H1 (cell line): ENCODE results near the gene TROAP. TPM values are rescaled to one million over a fixed set of nuclear protein-coding genes. Genes with fewer than 3 reads are reported as not detected.

Source experiments
- CTCF ChIA-PET: fragments of 300-600 bp; sonication (Branson Sonifier 250); formaldehyde crosslinking; loops from one replicate; lab custom pipeline; 2021; ENCODE audit not compliant: partially characterized antibody; lab: Charles Lee
- POLR2A ChIA-PET: fragments of 300-600 bp; sonication (Branson Sonifier 250); formaldehyde crosslinking; loops from one replicate; lab custom pipeline; 2021; ENCODE audit warnings: inconsistent platforms; ENCODE audit not compliant: partially characterized antibody; lab: Charles Lee
- DNase-seq, 2 experiments: peaks; one replicate each; pipeline versions ENCODE4 v3.0.0 to v3.0.0-alpha.2; 2010 to 2022; ENCODE audit warnings: low spot score in 2 of 2, low read depth in 1 of 2, mixed read lengths in 1 of 2
- FAIRE-seq: peaks from 2 replicates; lab custom pipeline; 2011; peaks lifted over from hg19 to GRCh38; lab: Jason Lieb, UNC
- H2AFZ ChIP-seq: 2 replicates; pipeline ENCODE4 v1.8.1; 2012; ENCODE audit warnings: low read length, inconsistent platforms
- H2AK5ac ChIP-seq: 2 replicates; pipeline ENCODE4 v1.6.1; 2013; ENCODE audit warnings: low read depth, low read length
- H2BK120ac ChIP-seq: replicated peaks from 2 replicates; pipeline ENCODE3; 2013; ENCODE audit warnings: low read depth, low read length, inconsistent platforms
- H2BK12ac ChIP-seq: 2 replicates; pipeline ENCODE4 v1.6.1; 2013; ENCODE audit warnings: low read depth, low read length
- H2BK15ac ChIP-seq: 2 replicates; pipeline ENCODE4 v1.6.1; 2013; ENCODE audit warnings: low read length
- H2BK20ac ChIP-seq: 2 replicates; pipeline ENCODE4 v1.6.1; 2013; ENCODE audit warnings: low read length
- H2BK5ac ChIP-seq: 2 replicates; pipeline ENCODE4 v1.6.1; 2013; ENCODE audit warnings: low read depth, low read length
- H3K14ac ChIP-seq: 2 replicates; pipeline ENCODE4 v1.6.1; 2013; ENCODE audit warnings: inconsistent platforms; ENCODE audit not compliant: insufficient read length
- H3K18ac ChIP-seq: 2 replicates; pipeline ENCODE4 v1.6.1; 2013; ENCODE audit warnings: low read length; ENCODE audit errors: extremely low read depth
- H3K23ac ChIP-seq: 2 replicates; pipeline ENCODE4 v1.6.1; 2013; ENCODE audit warnings: inconsistent platforms; ENCODE audit not compliant: insufficient read length
- H3K23me2 ChIP-seq: 2 replicates; pipeline ENCODE4 v1.6.1; 2013; ENCODE audit warnings: low read depth, low read length
- H3K27ac ChIP-seq: 2 replicates; pipeline ENCODE4 v1.6.1; 2011; ENCODE audit warnings: low read depth, low read length, inconsistent platforms
- H3K27me3 ChIP-seq, 4 experiments: replicated peaks in 1 of 4; 1 replicate in 1 of 4; 2 replicates in 3 of 4; pipeline versions ENCODE4 v1.6.1 to v1.8.1; 2011 to 2013; ENCODE audit warnings: low read length in 3 of 4, mild to moderate bottlenecking in 3 of 4, inconsistent platforms in 2 of 4, mixed read lengths in 2 of 4, moderate library complexity in 1 of 4; ENCODE audit not compliant: control insufficient read depth in 3 of 4, insufficient read depth in 3 of 4; ENCODE audit errors: extremely low read depth in 1 of 4
- H3K36me3 ChIP-seq, 4 experiments: 2 replicates each; pipeline versions ENCODE4 v1.6.1 to v1.8.1; 2011 to 2013; ENCODE audit warnings: mild to moderate bottlenecking in 4 of 4, low read length in 3 of 4, moderate library complexity in 2 of 4, control low read depth in 1 of 4, inconsistent platforms in 1 of 4; ENCODE audit not compliant: insufficient read depth in 4 of 4, control insufficient read depth in 2 of 4
- H3K4ac ChIP-seq: replicated peaks from 2 replicates; pipeline ENCODE3; 2013; ENCODE audit warnings: low read length, low read depth, mixed read lengths, inconsistent platforms; ENCODE audit not compliant: insufficient read length
- H3K4me1 ChIP-seq, 4 experiments: replicated peaks in 1 of 4; 1 replicate in 1 of 4; 2 replicates in 3 of 4; pipeline versions ENCODE4 v1.6.1 to v1.8.1; 2011 to 2013; ENCODE audit warnings: low read length in 3 of 4, inconsistent platforms in 2 of 4, mixed read lengths in 1 of 4; ENCODE audit not compliant: insufficient read depth in 4 of 4, control insufficient read depth in 3 of 4
- H3K4me2 ChIP-seq, 2 experiments: 2 replicates each; pipeline versions ENCODE4 v1.6.1 to v1.8.1; 2011 to 2013; ENCODE audit warnings: low read depth in 2 of 2, low read length in 2 of 2, control low read depth in 1 of 2, inconsistent platforms in 1 of 2, mild to moderate bottlenecking in 1 of 2; ENCODE audit not compliant: insufficient read depth in 1 of 2
- H3K4me3 ChIP-seq, 4 experiments: fragments of 200-600, 300-600 bp in 1 of 4; sonication (generic), shearing (Covaris generic), sonication (Bioruptor Twin) in 1 of 4; 2 replicates each; pipeline versions ENCODE4 v1.5.1 to v1.8.1; 2011 to 2016; ENCODE audit warnings: low read length in 4 of 4, low read depth in 3 of 4, control low read depth in 2 of 4, inconsistent platforms in 2 of 4, mild to moderate bottlenecking in 2 of 4, mixed read lengths in 1 of 4, moderate library complexity in 1 of 4; ENCODE audit not compliant: insufficient read depth in 2 of 4; ENCODE audit errors: extremely low read depth in 1 of 4
- H3K56ac ChIP-seq: replicated peaks from 2 replicates; pipeline ENCODE3; 2013; ENCODE audit warnings: low read depth, mild to moderate bottlenecking, mixed read lengths, low read length, inconsistent platforms; ENCODE audit not compliant: insufficient read length
- H3K79me1 ChIP-seq: 2 replicates; pipeline ENCODE4 v1.6.1; 2013; ENCODE audit warnings: low read depth, low read length, control low read depth
- H3K79me2 ChIP-seq, 2 experiments: 2 replicates each; pipeline versions ENCODE4 v1.6.1 to v1.8.1; 2012 to 2013; ENCODE audit warnings: low read length in 2 of 2, mild to moderate bottlenecking in 2 of 2, inconsistent platforms in 1 of 2; ENCODE audit not compliant: insufficient read depth in 2 of 2, control insufficient read depth in 1 of 2
- H3K9ac ChIP-seq, 4 experiments: replicated peaks in 1 of 4; 1 replicate in 1 of 4; 2 replicates in 3 of 4; pipeline versions ENCODE4 v1.6.1 to v1.8.1; 2011 to 2013; ENCODE audit warnings: low read depth in 3 of 4, low read length in 3 of 4, control low read depth in 2 of 4, mild to moderate bottlenecking in 2 of 4, moderate library complexity in 2 of 4, inconsistent platforms in 1 of 4; ENCODE audit errors: extremely low read depth in 1 of 4
- H3K9me3 ChIP-seq, 2 experiments: 2 replicates each; pipeline versions ENCODE4 v1.6.1 to v1.8.1; 2012 to 2013; ENCODE audit warnings: mild to moderate bottlenecking in 2 of 2, moderate library complexity in 2 of 2, control low read depth in 1 of 2, inconsistent platforms in 1 of 2, low read depth in 1 of 2, low read length in 1 of 2, mixed read lengths in 1 of 2; ENCODE audit not compliant: insufficient read depth in 2 of 2
- H4K20me1 ChIP-seq, 2 experiments: replicated peaks in 1 of 2; 2 replicates each; pipeline versions ENCODE3 to v1.8.1; 2011 to 2013; ENCODE audit warnings: inconsistent platforms in 2 of 2, low read length in 2 of 2, mild to moderate bottlenecking in 1 of 2; ENCODE audit not compliant: insufficient read depth in 2 of 2, control insufficient read depth in 1 of 2
- H4K5ac ChIP-seq: 2 replicates; pipeline ENCODE4 v1.6.1; 2013; ENCODE audit warnings: low read length, low read depth, mixed read lengths, inconsistent platforms; ENCODE audit not compliant: insufficient read length
- H4K8ac ChIP-seq: 2 replicates; pipeline ENCODE4 v1.8.0; 2013; ENCODE audit warnings: mild to moderate bottlenecking, moderate library complexity, low read length, inconsistent platforms; ENCODE audit not compliant: insufficient read depth; ENCODE audit errors: extremely low read depth
- H4K91ac ChIP-seq: replicated peaks from 2 replicates; pipeline ENCODE3; 2013; ENCODE audit warnings: low read length, mixed read lengths, inconsistent platforms; ENCODE audit not compliant: insufficient read length
- ASH2L ChIP-seq: fragments of 200-600, 300-600 bp; sonication (generic); IDR thresholded peaks from one replicate; pipeline ENCODE4 v1.7.1; 2017; ENCODE audit warnings: low read length
- BRCA1 ChIP-seq: IDR thresholded peaks from 2 replicates; pipeline ENCODE4 v1.6.1; 2012; ENCODE audit warnings: low read depth, low read length, improper control_type of control experiment
- CBX5 ChIP-seq: fragments of 300-800, 300-1000 bp; sonication (generic); IDR thresholded peaks from 2 replicates; pipeline ENCODE4 v1.7.1; 2016; ENCODE audit warnings: antibody characterized with exemption, low read length, low read depth
- CHD1 ChIP-seq: IDR thresholded peaks from 2 replicates; pipeline ENCODE4 v1.6.1; 2012; ENCODE audit warnings: low read depth, low read length, improper control_type of control experiment
- E2F6 ChIP-seq: IDR thresholded peaks from 2 replicates; pipeline ENCODE4 v1.6.1; 2012; ENCODE audit warnings: inconsistent platforms
- JUN ChIP-seq: IDR thresholded peaks from 2 replicates; pipeline ENCODE4 v1.6.1; 2011; ENCODE audit warnings: low read depth, mild to moderate bottlenecking, improper control_type of control experiment, low read length
- JUND ChIP-seq: IDR thresholded peaks from 2 replicates; pipeline ENCODE4 v1.6.1; 2011; ENCODE audit warnings: mild to moderate bottlenecking, improper control_type of control experiment, low read length
- KDM1A ChIP-seq: fragments of 200-600, 300-600 bp; sonication (generic); IDR thresholded peaks from 2 replicates; pipeline ENCODE4 v1.7.1; 2016; ENCODE audit warnings: mild to moderate bottlenecking, low read length, borderline replicate concordance
- MAX ChIP-seq: IDR thresholded peaks from 2 replicates; pipeline ENCODE4 v1.6.1; 2012; ENCODE audit warnings: inconsistent platforms
- PHF8 ChIP-seq: fragments of 200-600 bp; sonication (generic); conservative IDR thresholded peaks from 2 replicates; pipeline ENCODE4 v1.7.1; 2012; ENCODE audit warnings: low read depth, mild to moderate bottlenecking, inconsistent platforms, low read length, moderate library complexity
- SIRT6 ChIP-seq: IDR thresholded peaks from one replicate; pipeline ENCODE4 v1.7.1; 2012; ENCODE audit warnings: low read length, inconsistent platforms
- TBP ChIP-seq: IDR thresholded peaks from 2 replicates; pipeline ENCODE4 v1.6.1; 2011; ENCODE audit warnings: low read depth, low read length, improper control_type of control experiment
- WGBS, 2 experiments: shearing (Covaris generic) in 1 of 2; methylation state at CpG; one replicate each; pipeline versions ENCODE4 v1.1.6 to v1.1.7; 2013 to 2015; ENCODE audit warnings: low lambda C conversion rate in 2 of 2, mixed read lengths in 2 of 2, inconsistent platforms in 1 of 2, low coverage in 1 of 2, missing lambda C conversion rate in 1 of 2; ENCODE audit not compliant: insufficient replicate concordance in 2 of 2, insufficient coverage in 1 of 2, insufficient read length in 1 of 2; ENCODE audit errors: extremely low coverage in 1 of 2, missing lambda C conversion rate in 1 of 2; 5-methylcytosine and 5-hydroxymethylcytosine counted together
- polyA plus RNA-seq, 7 experiments: library from polyadenylated mRNA; depleted of rRNA in 3 of 7; stranded (reverse) in 5 of 7; unstranded in 2 of 7; fragments of >200 nt in 5 of 7; fragments of 200-250 nt in 2 of 7; gene quantifications; 1 replicate in 5 of 7; 2 replicates in 1 of 7; 4 replicates in 1 of 7; pipeline versions ENCODE4 v1.2.1 to v1.2.3, GENCODE V29; 2011 to 2013; ENCODE audit warnings: missing spikeins in 2 of 7, mixed read lengths in 2 of 7
- total RNA-seq: library from RNA; stranded (reverse); fragmentation: NEBNext Ultra II Directional; extraction: Animal tissue kit (Norgen Biotek cat#: 25700); gene quantifications from 2 replicates; pipeline ENCODE4 v1.2.1, GENCODE V29; 2021

Gene TROAP
- total and polyA plus RNA-seq, 2 of the 8 experiments (the other 6 are each of a cell fraction or from before 2014, with no cell fraction given): 36.7 to 52.0 TPM

GRCh38 chr12:49305762-49306510 lies 17.1 kb upstream of the TROAP start:
- Histone ChIP-seq H3K14ac (no peak overlapping the region), H3K4me1 (no peaks in the 10 kb centered on the region), H3K4me3 (no peak overlapping the region), H3K27me3 (no peaks in the 10 kb centered on the region; a peak in 4 of 7 replicates), H2AK5ac (no peak overlapping the region), H3K56ac (no peak overlapping the region), H3K9ac (no peak overlapping the region), H3K27ac (no peak overlapping the region), H3K23me2 (no peaks in the 10 kb centered on the region), H3K79me2 (no peaks in the 10 kb centered on the region), H3K4me2 (no peak overlapping the region), H4K20me1 (no peaks in the 10 kb centered on the region)
- POLR2A ChIA-PET: interaction anchor here (0.9 to 2.2 kb wide), 2 partner anchors 15 to 40 kb away, joined by 3 to 6 read pairs; no protein-coding TSS in a partner anchor
- WGBS, 2 experiments: 76% methylated on average over 6 of the region's 6 CpGs; no CpG with 5 or more reads in 1 of the 2 experiments
- TF ChIP-seq E2F6 (no peak), CHD1 (no peak), PHF8 (no peak), KDM1A (no peak), JUND (no peak), SIRT6 (no peak), MAX (no peak), BRCA1 (no peak), ASH2L (no peak), JUN (no peak), CBX5 (no peak), TBP (no peak)
- TF ChIP-seq, all 59 proteins: peak for 0
- Histone ChIP-seq H2BK120ac (no peak overlapping the region), H2BK15ac (no peak overlapping the region), H4K8ac (no peak overlapping the region), H3K18ac (no peak overlapping the region), H3K79me1 (no peaks in the 10 kb centered on the region), H3K4ac (no peak overlapping the region), H3K9me3 (no peaks in the 10 kb centered on the region), H2BK20ac (no peak overlapping the region), H3K23ac (no peak overlapping the region), H4K91ac (no peak overlapping the region), H2BK5ac (no peak overlapping the region), H2AFZ (no peak overlapping the region), H3K36me3 (no peaks in the 10 kb centered on the region), H2BK12ac (no peak overlapping the region), H4K5ac (no peak overlapping the region)
- no peak for FAIRE-seq
- CTCF ChIA-PET: interaction anchor here (1.4 to 6.3 kb wide), 6 partner anchors 11 to 53 kb away, joined by 3 to 30 read pairs (median 16); partner anchors contain the start of gene PRPH
- DNase-seq: no peak
